ENCODE measurements around the gene DGKG.

DGKG gene

DNA sequence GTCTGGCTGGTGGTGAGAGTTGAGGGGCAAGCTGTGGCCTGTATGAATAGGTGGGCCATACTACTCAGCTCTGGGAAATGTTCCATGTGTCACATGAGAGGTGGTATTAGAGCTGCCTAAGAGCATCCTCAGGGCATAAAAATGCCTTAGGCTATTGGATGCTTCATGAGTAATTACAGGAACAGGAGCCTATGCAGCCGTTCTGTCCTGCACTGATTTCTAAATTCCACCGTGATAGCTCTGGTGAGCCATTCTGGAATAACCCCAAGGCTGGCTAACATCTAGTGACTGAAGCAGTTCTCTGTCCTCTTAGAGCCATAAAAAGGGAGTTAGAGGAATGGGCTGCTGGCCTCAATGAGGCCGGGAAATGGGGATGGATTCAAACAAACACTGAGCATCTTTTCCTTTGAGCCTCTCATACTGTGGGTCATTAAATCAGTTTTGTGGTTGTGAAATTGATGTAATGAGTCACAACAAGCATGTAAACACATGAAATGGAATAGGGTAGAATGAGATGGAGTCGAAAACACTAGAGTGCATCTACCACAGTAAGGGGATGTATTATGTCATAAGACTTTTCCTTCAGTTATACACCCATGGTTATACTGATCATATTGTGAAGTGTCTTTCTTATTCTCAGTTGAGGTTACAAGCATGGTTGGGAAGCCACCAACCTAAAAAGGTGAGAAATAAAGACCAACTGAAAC, 41.0 kb downstream of the DGKG start:
- in situ Hi-C loops (cut with MboI; ENCODE audit: low sequenced_read_pairs), result no loop called here

DNA sequence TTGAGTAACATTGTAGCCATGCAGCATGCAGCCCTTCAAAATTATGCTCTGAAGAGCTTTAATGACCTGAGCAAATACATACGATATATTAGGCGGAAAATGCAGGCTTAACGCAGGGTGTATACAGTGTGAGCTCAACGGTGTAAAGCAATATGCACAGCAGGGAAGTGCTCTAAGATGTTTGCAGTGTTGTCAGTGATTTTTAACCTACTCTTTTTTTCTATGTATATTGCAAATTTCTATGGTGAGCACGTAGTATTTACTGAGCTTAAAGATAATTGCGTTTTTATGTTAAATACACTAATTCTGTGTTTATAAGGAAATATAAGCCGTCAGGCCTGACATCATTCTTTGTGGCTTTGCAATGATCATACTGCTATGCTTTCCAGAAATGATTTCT, 42.1 kb downstream of the DGKG start:
- in situ Hi-C loops (cut with MboI; ENCODE audit: low sequenced_read_pairs), result no loop called here

DNA sequence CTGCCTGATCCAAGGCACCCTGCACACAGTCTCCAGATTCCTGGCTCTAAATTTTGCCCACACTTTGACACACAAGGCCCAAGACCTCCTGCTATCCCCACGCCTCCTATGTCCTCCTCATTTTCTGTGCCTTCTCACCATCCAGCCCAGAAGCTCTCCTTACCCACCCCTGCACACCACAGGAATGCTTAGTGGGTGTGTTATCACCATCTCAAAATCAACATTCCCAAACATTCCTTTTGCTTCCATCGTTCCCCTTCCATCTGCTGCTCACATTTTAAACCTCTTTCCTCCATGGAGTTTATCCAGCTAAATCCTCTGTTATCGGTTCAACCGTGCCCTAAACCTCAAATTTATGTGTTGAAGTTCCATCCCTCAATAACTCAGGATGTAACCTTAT, 43.9 kb downstream of the DGKG start:
- in situ Hi-C loops (cut with MboI; ENCODE audit: low sequenced_read_pairs), result no loop called here

DNA sequence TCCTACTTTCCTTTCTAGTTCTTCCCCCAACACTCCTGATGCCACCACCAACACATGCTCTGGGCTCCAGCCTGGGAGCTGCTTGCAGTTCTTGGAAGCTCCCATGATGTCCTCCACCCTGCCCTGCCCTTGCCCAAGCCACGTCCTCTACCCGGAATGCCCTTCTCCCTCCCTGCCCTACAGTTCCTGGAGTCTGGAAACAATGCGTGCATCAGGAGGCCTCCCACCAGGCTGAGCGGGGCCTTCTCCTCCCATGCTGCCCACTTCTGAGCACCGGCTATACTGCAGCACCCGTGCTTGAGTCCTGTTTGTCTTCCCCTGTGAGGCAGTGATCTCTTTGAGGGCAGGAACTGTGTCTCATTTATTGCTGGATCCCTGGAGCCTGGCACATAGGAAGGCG, 44.6 kb downstream of the DGKG start:
- in situ Hi-C loops (cut with MboI; ENCODE audit: low sequenced_read_pairs), result no loop called here

DNA sequence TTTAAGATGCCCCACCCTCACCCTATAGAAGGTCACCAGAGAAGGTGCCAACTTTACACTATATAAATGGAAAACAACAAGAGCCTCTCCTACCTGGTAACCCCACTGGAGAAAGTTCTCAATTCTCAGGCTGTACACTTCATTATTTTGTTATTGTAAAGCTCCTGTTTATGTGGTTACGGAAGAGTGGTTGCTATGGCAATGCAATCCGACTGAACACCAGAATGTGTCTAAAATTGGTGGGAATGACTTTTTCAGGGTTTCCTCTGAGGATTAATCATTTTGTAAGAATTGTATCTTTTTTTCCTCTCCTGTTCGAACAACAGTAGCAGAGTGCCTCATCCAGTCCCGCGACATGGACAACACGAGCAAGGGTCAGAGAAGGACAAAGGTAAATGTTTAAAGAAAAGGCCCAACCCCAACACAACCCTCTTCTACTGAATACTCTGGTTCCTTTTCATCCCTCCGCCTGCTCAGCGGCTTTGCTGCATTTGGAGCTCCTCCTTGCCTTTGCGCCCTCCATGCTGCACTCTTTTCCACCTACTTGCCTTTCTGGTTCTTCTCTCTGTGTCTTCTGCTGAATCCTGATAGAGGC, 45.3 kb downstream of the DGKG start:
- in situ Hi-C loops (cut with MboI; ENCODE audit: low sequenced_read_pairs), result no loop called here

DNA sequence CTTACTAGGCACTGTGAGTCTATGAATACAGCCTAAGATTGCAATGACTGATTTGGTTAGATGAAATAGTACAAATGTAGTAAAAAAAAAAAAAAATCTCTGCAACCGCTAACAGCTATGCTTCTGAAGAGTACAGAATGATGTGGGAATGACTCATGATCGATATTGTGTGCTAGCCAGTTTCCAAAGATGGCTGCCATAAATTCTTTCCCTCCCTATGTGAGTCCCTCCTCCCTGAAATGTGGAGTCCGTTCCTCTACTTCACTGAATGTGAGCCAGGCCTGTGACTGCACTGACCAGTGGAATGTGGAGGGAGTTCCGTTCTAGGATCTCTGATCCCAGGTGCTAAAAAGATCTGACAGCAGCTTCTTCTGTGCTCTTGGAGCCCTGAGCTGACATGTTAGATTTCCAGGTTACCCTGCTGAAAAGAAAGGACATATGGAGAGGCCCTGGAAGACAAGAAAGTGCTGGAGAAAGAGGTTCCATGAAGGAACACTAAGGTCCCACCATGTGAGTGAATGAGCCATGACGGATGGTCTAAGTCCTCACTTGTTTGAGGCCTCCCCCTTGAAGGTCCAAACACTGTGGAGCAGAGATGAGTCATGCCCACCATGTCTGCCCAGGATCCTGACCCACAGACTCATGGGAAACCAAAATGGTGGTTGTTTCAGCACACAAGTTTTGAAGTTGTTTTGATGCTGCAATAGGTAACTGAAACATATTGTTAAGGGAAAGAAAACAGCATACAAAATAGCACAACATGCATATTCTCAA, 46.3 kb downstream of the DGKG start:
- in situ Hi-C loops (cut with MboI; ENCODE audit: low sequenced_read_pairs), result no loop called here

DNA sequence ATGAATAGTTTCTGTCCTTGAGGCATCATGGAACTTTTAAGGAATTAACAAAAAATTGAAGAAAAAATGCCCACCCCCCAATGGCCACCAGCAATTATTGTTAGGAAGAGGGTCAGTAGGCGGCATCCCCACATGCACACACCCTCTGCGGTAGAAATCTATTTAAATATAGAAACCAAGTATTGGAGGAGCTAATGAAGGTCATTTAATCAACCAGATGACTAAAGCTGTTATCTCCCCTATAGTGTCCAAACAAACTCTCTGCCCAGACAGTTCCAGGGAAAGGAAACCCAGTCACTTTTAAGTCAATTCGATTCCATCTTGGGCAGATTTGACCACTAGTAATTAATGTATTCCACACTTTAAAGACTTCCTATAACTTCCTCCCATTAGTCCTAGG, 47.1 kb downstream of the DGKG start:
- in situ Hi-C loops (cut with MboI; ENCODE audit: low sequenced_read_pairs), result no loop called here

DNA sequence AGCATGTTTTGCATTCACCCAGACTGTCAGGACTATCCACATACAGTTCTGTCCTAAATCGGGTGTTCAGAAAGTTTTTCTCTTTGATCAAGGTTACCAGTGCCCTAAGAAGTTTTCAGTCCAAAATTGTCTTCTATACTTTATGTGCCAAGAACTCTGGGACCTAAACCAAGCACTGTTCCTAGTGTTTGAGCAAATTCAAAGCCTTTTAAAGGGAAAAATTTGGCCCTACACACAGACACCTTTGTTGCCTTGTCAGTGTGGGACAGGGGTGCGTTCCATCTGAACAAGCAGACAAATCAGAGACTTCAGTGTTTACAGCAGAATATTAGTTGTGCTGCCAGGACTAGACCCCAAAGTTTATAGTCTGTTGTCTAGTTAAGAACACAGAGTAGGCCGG, 50.6 kb downstream of the DGKG start:
- in situ Hi-C loops (cut with MboI; ENCODE audit: low sequenced_read_pairs), result no loop called here

DNA sequence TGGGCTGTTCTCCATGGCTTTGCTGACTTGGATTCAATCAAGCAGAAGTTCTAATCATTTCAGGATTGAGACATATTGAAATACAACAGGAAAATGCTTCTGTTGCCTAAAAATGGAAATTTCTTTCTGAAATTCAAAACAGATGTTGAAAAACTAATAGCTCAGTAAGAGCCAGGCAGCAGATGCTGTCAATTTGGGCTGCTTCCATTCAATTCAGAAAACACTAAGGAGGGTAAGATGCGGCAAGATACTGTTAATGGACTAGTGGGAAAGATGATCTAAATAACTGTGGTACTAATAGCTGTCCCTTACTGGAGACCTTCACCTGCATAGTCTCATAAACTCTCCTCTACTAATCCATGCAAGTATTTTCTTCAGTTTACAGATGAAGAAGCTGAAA, 53.5 kb downstream of the DGKG start:
- in situ Hi-C loops (cut with MboI; ENCODE audit: low sequenced_read_pairs), result no loop called here

DNA sequence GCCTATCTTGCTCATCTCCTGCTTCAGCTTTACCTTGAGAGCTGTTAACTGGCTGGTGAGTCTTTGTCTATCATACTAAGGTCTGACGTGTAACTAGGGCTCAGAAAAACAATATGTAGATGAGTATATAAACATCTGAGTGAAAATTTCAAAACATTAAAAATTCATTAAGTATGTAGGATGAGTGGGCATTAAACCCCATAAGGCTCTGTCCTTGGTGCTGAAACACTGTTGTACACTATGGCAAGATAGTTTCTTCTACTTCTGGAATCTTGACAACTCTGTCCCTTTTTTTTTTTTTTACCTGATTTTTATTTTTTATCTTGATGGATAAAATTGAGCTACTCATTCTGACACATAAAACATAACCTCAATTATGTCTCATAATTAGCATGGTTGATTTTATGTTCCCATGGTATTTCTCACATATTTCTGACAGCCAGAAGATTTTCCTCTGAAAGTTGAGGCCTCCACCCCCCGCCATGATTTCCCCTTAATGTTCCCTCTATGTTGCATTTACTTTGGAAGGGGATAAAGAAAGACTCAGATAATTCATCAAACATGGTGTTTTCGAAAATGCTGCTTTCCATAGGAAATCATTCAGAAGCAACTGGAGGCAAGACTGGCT, 54.3 kb downstream of the DGKG start:
- in situ Hi-C loops (cut with MboI; ENCODE audit: low sequenced_read_pairs), result no loop called here

DNA sequence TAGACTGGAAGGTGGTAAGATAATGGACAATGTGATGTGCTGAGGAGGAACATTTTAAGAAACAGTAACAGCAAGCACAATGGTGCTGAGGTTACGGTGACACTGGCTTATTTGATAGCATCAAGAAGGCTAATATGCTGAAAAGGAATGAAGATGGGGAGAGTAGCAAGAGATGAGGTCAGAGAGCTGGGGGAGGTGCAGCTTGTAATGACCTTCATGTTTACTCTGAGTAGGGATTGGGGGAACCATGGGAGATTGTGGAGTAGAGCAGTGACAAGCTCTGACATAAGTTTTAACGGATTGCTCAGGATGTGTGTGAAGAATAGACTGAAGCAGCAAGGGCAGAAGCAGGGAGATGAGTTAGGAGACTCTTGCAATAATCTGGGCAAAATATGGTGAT, 56.7 kb downstream of the DGKG start:
- in situ Hi-C loops (cut with MboI; ENCODE audit: low sequenced_read_pairs), result no loop called here

DNA sequence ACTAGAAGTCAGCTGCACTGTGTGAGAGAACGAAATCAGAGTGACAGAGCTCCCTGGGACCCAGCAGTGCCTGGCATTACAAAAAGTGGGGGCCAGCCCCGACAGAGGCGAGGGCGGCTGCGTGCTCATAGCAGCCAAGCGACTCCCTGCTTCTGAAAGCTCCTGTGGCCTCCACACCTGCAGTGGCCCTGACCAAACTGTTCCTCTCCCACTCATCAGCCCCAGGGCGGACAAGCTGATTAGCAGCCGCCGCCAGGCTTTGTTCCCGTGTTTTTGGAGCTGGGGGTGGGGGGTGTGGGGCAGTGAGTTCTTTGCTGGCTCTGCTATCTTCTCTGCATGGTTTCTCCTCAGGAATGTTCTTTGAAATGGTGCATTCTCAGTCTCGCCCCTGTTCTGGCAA, 58.1 kb downstream of the DGKG start:
- in situ Hi-C loops (cut with MboI; ENCODE audit: low sequenced_read_pairs), result no loop called here

DNA sequence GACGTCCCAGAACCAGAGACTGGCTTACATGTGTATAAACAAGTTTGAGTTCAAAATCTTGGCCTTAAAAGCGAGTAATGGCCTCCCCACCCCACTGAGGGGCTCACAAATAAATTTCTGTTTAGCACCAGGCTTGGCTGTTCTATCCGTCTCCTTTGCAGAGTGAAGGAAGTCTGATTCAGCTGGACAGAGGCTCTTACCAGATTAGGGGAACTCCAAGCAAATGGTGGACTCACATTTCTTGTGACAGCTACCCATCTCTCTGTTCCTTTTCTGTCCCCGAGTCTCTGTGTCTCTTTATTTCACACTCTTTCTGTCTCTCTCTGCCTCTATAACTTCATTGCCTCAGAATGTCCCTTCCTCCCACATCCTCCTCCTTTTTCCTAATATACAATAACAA, 62.7 kb downstream of the DGKG start:
- in situ Hi-C loops (cut with MboI; ENCODE audit: low sequenced_read_pairs), result no loop called here

DNA sequence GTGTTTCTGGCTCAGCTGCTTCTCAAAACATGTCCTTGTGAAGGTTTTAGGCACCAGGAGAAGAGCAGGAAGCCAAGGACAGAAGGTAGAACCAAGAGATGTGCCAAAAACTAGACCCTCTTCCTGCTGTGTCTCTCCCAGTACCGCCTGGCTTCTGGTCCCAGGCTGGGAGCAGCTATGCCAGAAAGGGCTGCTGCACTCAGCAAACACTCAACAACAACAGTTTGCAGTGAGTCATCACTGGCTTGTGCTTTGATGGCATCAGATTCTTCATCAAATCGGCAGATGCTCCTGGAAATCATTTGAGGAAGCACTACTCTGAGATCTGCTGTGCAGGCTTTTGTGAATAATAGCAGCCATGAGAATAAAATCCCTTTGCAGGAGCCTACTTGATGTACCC, 63.2 kb downstream of the DGKG start:
- in situ Hi-C loops (cut with MboI; ENCODE audit: low sequenced_read_pairs), result no loop called here

DNA sequence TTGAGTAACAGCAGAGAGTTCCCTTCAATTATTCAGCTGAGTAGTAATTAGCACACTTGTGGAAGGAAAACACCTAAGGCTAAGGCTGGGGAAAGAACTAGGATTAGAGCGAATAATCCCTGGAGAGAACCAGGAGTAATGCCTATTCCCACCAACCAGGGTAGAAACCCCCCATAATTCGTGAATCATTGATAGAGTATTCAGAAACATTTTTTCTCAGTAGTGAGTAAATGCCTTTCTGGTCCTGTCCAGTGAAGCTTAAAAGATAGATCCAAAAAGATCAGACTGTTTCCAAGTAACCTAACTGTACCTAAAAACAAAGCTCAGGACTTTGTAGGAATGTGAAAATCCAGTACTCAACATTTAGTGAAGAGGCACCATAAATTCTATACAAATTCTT, 71.2 kb downstream of the DGKG start:
- in situ Hi-C loops (cut with MboI; ENCODE audit: low sequenced_read_pairs), result no loop called here

DNA sequence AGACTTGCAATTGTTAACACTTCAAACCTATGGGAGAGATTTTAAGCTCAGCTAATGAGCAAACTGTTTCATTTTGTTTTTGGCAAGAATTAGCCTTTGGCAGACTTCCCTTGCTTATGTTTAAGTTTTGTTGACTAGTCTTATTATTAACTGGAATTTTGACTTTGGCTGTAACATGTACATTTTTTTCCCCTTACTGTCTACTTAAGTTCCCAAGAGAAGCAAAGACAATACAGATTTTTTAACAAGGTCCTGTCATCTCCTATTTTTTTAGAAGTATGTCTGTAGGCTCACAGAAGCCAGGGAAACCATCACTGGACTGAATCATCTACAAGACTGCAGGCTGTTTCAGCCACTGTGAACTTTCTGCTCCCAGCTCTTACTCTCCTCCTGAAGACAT, 74.3 kb downstream of the DGKG start:
- in situ Hi-C loops (cut with MboI; ENCODE audit: low sequenced_read_pairs), result no loop called here

DNA sequence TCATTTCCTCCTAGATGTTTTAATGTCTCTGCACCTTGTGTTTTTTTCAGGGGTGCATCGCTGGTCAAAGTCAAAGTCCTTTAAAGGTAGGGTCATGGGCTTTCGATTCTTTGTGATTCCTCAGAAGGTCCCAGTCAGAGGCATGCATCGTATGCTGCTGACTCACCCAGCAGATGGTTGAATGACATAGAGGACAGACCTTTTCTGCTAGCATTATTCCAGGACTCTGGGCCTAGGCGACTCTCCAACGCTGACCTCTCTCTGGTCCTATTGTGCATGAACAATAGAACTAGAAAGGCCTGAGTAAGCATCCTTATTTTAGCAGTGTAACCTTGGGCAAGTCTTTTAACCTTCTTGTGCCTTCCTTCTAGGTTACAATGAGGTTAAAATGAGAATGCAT, 75.9 kb downstream of the DGKG start:
- in situ Hi-C loops (cut with MboI; ENCODE audit: low sequenced_read_pairs), result no loop called here

DNA sequence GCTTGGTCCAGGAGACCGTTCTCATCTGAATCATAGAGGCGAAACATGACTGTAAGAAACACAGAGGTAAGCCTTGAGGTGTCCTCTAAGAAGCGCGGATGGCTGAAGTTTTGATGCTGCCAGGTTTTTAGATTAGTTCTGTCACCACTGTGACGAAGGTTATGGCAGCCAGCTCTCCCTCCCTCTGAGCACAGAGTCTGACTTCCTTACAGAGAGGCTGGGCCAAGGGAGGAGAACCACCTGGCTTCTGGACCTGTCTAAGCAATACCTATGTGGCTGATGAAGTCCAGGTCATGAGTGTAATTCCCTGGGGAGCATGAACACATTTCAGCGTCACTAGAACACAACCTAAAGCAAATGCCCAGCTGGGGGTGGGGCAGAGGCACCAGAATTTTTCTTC, 77.4 kb downstream of the DGKG start:
- in situ Hi-C loops (cut with MboI; ENCODE audit: low sequenced_read_pairs), result no loop called here

DNA sequence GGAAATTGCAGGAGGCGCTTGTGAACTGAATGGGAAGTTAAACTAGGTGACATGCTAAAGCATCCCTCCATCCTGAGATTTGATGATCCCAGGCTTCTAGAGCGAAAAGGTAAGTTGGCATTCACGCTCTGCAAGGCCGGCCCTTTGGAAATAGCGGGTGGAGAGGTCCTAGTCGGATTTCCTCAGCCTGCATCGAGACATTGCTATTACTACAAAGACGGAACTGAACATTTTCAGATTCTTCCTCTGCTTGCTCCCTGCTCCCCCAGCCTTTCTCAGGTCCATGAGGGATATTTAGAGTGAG, 77.7 kb downstream of the DGKG start:
- in situ Hi-C loops (cut with MboI; ENCODE audit: low sequenced_read_pairs), result no loop called here

DNA sequence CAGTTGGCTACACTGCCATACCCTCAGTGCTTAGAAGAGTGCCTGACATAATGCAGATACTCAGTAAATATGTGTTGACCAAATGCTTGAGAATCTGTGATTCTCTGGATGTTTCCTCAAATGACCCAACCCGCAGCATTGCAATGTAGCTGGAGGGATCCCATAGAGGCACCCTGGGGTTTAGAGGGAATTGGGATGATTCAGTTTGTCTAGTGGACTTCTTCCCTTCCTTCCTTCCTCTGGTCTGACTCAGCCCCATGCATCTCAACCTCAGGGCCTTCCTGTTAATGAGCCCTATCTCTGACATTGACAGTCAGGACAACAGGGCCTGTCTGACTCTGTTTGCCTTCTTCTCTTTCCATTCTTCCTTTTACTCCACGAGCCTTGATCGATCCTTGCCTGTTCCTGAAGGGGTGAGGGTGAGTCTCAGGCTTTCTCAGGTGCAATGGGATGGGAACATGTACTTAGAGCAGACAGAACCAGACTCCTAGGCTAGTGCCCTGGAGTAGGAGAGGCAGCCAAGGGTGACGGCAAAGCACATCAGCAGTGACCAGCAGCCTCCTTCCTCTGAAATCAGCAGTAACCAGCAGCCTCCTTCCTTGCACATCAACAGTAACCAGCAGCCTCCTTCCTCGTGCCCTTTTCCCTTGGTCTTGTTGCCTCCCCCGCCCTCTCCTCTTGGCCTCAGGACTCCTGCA, 78.2 kb downstream of the DGKG start:
- in situ Hi-C loops (cut with MboI; ENCODE audit: low sequenced_read_pairs), result no loop called here

DNA sequence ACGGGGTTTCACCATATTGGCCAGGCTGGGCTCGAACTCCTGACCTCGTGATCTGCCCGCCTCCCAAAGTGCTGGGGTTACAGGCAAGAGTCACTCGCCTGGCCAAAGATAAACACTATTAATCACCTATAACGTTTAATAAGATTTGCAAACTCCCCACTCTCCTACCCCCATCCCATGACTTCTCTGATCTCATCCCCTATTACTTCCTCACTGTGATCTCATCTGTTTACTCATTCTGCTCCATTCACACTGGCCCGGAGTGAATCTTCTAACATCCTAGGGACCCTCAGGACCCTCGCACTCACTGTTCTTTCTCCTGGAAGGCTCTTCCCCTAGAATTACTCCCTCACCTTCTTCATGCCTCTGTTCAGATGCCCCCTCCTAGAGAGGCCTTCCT, 78.9 kb downstream of the DGKG start:
- in situ Hi-C loops (cut with MboI; ENCODE audit: low sequenced_read_pairs), result no loop called here

DNA sequence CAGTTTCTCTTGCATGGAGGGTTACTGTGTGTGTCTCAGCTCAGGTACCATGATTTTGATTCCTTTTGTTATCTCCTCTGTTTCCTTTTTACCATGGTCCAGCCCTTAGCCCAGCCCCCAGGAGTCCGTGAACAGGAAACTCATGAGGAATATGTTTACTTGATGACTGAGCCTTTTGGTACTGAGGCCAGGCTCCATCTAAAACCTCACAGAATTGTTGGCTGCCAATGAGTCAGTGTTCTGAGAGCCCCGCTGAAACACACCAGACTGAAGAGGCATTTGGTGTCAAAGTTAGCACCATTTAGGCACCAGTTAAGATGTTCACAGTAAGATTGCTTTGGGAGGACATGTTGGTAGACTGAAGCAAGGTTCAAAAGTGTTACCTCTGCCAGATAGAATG, 80.9 kb downstream of the DGKG start:
- in situ Hi-C loops (cut with MboI; ENCODE audit: low sequenced_read_pairs), result no loop called here
